HG02840 (cell line): ENCODE data around the gene AOPEP.
"Not testable (repeated sequence)": the region's sequence is repeated elsewhere in the genome, so short reads cannot be mapped to it uniquely, and the experiment has no call there.

ENCODE experiments used
- ATAC-seq: cut with Tn5 transposase; IDR thresholded peaks from one replicate; pipeline ENCODE4 v1.9.1; 2021; ENCODE audit warnings: mild to moderate bottlenecking, moderate library complexity, moderate number of reproducible peaks; ENCODE audit not compliant: unreplicated experiment, low FRiP score

Gene AOPEP

GRCh38 chr9:94941211-94941875 lies 214.8 kb downstream of the AOPEP start:
- no peak for ATAC-seq

- ATAC-seq, result no peak
Measured at GRCh38 chr9:94944626-94945025, 218.1 kb downstream of the AOPEP start.

GRCh38 chr9:94945197-94946144 lies 219.0 kb downstream of the AOPEP start:
- ATAC-seq, result no peak

- ATAC-seq, result no peak
Measured at GRCh38 chr9:94946256-94946655, 219.8 kb downstream of the AOPEP start.

GRCh38 chr9:94948567-94949235 lies 222.2 kb downstream of the AOPEP start:
- no peak for ATAC-seq

- no peak for ATAC-seq
Measured at GRCh38 chr9:94949370-94949769, 222.9 kb downstream of the AOPEP start.

- ATAC-seq, result no peak
Measured at GRCh38 chr9:94950040-94950578, 223.6 kb downstream of the AOPEP start.

GRCh38 chr9:94950579-94951323 lies 224.3 kb downstream of the AOPEP start:
- ATAC-seq, result no peak

GRCh38 chr9:94951324-94952135 lies 225.0 kb downstream of the AOPEP start:
- no peak for ATAC-seq

GRCh38 chr9:94952565-94953373 lies 226.3 kb downstream of the AOPEP start:
- no peak for ATAC-seq

- ATAC-seq, result no peak
Measured at GRCh38 chr9:94956731-94957130, 230.2 kb downstream of the AOPEP start.

GRCh38 chr9:94960964-94961363 lies 234.5 kb downstream of the AOPEP start:
- no peak for ATAC-seq

GRCh38 chr9:94961870-94962269 lies 235.4 kb downstream of the AOPEP start:
- ATAC-seq, result no peak

- ATAC-seq, result not testable (repeated sequence)
Measured at GRCh38 chr9:94965631-94966030, 239.1 kb downstream of the AOPEP start.

GRCh38 chr9:94966046-94966445 lies 239.5 kb downstream of the AOPEP start:
- ATAC-seq, result not testable (repeated sequence)

GRCh38 chr9:94967482-94967881 lies 241.0 kb downstream of the AOPEP start:
- ATAC-seq, result no peak

- no peak for ATAC-seq
Measured at GRCh38 chr9:94971378-94972131, 245.1 kb downstream of the AOPEP start.

GRCh38 chr9:94973451-94973941 lies 247.0 kb downstream of the AOPEP start:
- no peak for ATAC-seq
